Activated CD4-positive, alpha-beta T cell treated with anti-CD3 and anti-CD28 coated beads for 48 hours (primary cell): ENCODE data around the gene GABARAPL2.
"Not testable (repeated sequence)": the region's sequence is repeated elsewhere in the genome, so short reads cannot be mapped to it uniquely, and the experiment has no call there.

Experiments
- DNase-seq: peaks from one replicate; pipeline ENCODE4 v3.0.0-alpha.2; 2020

The GABARAPL2 gene, protein sequence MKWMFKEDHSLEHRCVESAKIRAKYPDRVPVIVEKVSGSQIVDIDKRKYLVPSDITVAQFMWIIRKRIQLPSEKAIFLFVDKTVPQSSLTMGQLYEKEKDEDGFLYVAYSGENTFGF

DNA sequence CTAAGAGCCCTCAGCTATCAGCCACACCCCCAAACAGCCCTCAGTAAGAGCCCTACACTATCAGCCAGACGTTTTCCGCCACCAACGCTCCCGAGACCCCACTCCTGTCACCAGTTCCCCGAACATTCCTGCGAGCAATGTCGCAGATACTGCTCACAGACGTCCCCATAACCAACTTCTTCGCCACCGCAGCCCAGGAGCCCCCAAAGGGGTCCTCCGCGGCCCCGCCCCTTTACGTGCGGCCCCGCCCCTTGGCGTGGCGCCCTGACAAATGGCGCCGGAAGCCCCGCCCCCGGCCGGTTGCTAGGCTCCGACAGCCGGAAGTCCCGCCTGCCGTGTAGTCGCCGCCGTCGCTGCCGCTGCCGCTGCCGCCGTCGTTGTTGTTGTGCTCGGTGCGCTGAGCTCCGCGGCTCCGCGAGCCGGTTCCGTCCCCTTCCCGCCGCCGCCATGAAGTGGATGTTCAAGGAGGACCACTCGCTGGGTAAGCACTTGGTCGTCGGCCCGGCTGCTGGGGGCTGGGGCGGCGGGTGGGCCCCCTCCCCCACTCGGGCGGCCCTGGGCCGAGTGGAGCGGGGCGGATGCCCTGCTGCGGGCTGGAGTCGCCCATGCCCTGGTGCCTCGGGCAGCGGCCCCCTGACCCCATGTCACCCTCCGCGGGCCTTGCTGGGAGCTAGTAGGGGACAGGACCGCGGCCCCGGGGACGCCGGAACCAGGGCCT is at the start of gene GABARAPL2:
Gene GABARAPL2, plus strand, starts transcription at position 340 of the 718 bp plus-strand sequence. Its CDS starts 108 bp downstream, at position 448.
- peak; percentile 92 for DNase-seq

DNA sequence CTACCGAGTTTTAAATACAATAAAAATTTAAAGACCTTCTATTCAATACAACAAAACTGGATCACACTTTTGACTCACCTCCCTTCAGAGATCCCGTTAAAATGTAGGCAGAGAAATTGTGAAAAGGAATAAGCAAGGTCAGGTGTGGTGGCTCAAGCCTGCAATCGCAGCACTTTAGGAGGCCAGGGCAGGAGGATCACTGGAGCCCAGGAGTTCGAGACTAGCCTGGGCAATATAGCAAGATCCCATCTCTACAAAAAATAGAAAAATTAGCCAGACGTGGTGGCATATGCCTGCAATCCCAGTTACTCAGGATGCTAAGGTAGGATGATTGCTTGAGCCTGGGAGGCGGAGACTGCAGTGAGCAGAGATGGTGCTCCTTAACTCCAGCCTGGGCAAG is 47.0 kb upstream of the GABARAPL2 start:
- DNase-seq, result no peak

DNA sequence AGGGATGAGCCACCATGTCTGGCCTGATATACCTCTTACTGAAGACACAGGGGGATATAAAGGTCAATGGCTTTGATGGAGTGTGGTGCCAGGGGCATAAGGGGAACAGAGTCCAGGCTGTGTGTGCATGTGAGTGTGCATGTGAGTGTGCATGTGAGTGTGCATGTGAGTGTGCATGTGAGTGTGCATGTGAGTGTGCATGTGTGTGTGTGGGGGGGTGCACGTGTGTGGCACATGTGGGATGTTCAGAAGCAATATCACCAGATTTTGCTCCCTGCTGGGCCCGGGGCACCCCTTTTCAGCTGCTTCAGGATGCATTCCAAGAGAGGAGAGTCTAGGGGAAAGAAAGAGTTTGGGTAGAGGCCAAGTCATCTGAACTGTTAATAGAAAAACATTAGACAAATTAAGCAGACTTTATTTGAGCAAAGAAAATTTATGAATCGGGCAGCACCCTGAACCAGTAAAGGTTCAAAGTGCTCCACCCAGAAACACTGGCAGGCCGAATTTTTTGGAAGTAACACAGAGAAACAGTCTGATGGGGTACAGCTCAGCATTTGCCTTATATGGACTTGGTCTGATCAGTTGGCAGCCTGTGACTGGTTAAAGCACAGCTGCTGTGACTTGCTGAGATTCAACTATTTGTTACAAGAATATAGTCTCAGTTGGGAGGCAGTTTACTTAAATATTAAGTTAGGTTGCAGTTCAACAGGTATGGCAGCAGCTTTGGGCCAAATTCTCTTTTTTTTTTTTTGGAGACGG is 40.0 kb upstream of the GABARAPL2 start:
- no peak for DNase-seq

DNA sequence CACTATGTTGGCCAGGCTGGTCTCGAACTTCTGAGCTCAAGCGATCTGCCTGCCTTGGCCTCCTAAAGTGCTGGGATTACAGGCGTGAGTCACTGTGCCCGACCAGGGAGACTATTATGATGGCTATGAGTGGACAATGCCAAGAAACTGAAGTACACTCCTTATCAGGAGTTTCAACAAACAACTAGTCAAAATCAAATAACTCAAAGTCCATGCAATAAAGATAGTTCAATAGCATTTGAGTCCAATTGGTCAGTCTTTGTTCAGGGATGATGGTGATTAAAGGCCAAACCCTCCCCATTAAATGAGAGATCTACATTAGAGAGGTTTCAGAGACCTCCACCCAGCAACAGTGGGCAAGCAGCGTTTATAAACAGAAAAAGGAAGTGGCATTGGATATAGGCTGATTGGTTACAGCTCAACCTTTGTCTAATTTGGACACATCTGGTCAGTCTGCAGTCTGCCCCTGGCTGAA is 38.3 kb upstream of the GABARAPL2 start:
- no peak for DNase-seq

DNA sequence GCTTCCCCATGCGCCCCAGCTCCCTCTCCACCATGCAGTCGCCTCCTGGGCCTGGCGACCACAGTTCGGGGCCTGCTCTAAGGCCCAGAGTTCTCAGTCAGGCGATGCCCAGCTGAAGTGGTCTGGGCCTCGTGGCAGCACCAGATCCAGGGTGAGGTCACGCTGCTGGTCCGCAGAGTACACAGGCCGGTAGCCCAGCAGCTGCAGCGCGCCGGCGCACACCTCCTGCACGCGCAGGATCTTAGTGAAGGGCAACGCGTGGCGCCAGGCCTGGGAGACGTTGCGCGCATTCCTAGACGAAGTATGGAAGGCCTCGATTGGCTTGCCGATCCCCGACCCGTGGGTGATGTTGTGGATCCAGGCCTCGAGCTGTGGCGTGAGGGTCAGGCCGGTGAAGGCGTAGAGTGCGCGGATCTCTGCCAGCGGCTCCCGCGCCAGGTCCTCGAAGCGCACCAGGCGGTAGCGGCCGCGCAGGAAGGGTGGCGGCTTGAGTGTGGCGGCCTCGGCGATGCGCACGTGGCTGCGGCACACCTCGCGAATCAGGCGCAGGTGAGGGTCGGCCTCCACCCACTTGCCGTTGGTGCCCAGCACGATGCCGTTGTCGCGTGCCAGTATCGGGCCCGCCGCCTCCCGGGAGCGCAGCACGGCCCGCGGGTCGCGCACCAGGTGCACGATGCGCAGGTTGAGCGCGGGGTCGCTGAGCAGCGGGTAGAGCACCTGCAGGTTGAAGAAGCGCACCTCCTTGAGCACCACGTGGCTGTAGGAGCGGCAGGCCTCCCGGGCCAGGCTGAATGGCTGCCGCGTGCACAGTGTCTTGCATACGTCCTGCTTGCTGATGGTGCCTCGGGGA is 36.9 kb upstream of the GABARAPL2 start:
- DNase-seq, result no peak

DNA sequence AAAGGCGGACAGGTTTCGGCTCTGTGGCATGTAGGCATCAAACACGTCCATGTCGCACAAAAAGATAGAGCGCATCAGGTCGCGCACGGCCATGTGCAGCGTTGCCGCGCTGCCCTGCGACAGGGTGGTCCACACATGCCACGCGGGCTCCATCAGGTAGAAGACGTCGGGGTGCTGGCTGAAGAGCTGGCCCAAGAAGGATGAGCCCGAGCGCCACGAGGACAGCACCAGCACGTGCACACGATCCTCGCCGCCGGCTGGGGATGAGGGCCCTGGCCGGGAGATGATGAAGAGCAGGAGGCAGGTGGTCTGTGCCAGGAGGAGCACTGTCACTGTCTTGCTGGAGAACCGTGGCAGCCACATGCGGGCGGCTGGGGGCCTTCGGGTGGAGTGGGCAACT is 36.2 kb upstream of the GABARAPL2 start:
- DNase-seq, result no peak

DNA sequence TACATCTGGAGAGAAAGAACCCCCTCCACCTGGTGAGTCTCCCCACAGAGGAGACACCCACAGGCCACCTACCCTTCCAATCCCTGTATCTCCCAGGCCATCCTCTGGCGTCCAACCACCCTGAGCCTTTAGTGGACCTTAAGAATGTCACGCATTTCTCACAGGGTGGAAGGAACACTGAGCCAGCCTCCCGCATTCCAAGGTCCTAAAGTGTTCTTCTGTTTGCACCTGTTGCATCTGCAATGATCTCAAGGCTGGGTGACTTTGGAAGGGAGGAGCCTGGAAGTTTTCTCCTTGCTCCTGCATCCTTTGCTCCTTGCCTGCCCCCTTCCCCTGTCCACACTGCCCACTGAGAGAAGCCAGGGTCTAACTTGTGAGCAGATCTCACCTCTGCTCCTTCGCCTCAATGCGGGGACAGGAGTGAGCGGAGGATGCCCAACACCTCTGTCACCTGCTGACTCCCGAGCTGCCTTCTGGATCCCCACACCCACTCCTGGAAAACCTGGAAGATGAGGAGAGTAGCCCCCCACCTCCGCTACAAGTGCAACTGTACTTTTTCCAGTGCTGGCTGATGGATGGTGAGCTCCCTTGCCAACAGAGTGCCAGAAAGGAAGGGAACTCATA is 33.9 kb upstream of the GABARAPL2 start:
- DNase-seq, result no peak

DNA sequence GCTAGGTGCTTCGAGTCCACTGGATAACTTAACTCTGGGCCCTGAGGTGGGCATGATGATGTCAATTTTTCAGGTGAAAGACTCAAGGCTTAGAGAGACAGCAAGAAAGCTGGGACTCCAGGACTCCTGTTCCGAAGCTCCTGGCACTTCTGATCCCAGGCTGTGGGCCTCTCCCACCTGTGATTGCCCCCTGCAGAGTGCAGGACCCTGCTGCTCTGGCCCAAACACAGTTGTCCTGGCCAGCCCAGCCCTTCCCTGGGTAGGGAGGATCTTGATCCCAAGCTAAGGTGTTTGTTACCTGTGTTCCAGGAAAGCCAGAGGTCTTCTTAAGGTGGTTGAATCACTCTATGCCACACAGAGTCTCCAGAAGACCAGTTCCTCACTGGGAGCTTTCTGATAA is 33.4 kb upstream of the GABARAPL2 start:
- DNase-seq, result no peak

DNA sequence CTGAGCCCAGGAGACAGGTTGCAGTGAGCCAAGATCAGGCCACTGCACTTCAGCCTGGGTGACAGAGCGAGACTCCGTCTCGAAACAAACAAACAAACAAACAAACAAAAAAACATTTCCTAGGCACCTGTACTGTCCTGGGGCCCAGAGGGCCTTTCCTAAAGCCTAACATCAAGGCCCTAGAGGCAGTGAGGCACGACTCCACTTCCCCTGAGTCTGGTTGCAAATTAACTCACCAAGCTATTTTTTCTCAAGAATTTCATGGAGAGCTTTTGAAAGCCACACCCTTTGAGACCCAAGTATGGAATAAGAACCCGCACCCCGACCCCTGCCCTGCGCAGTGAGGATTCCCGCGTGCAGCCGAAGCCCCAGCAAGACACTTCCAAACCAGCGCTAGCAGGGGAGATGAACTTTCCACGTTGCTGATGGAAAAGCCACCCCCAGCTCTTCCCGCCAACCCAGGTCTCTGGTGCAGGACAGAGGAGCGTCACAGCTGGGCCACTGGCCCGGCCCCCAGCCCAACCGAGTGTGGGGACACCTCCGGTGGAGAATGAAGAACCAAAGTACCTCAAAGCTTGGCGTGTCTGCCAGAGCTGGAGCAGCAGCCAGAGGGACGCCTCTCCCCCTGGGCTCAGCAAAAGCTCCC is 31.5 kb upstream of the GABARAPL2 start:
- DNase-seq, result no peak

DNA sequence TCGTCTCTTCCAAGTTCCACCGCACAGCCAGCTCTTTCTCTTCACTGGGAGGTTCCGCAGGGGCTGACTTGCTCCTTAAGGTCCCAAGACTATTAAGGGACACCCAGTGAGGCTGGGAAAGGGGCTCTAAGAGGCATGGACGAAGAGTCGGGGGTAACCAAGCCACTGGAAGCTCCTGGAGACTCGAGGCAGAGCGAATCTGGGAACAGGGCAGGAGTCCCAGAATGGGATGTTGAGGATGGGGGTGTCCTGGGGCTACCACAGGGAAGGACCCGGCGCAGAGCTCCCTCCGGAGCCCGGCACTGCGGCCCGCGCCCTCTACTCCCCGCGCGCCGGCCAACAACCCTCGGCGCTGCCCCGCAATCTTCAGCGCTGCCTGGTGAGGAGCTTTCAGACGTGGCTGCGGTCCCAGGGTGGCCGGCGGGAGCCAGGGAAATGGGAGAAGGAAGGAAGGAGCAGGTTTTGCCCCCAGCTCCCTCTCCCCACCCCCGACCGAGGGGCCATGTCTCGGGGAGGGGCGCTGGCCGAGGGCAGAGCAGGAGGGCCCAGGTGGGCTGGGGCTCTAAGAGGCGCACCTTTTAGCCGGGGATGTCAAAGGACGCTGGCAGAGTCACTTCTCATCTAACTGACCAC is 30.9 kb upstream of the GABARAPL2 start:
- no peak for DNase-seq

DNA sequence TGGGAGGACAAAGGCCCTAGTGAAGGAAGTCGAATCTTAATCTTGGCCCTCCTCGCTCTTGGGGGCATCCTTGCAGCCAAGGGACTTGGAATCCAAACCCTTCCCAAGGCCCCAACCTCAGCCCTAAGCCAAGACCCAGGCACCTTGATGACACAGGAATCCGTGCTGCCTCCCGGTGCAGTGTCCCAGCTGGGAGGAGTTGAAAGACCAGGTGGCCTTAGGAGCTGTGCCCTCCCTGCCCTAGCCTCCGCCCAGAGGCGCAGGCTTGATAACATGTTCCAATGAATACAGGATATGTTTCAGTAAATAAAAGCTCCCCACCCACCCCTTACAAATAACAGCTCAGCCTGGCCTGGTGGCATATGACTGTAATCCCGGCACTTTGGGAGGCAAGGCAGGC is 30.3 kb upstream of the GABARAPL2 start, which contains the start of gene CHST5:
Gene CHST5, minus strand, starts transcription at position 208 of the 400 bp plus-strand sequence. CDS start 5,724 bp downstream, outside the sequence.
- no peak for DNase-seq

DNA sequence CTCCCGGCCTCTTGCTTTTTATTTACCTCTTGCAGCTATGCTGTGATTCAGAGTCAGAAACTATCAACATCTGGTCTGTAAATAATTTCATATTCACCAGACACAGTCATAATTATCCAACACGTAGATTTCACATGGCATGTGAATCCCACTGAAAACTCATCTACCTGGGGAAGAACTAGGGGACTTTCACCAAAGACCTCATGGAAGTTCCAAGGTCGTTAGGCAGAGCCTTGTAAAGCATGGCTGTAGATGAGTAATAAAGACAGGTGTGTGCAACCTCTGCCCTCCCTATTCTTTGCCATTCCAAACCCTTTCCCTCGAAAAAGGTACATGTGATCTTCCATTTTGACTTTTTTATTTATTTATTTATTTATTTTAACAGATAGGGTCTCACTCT is 28.4 kb upstream of the GABARAPL2 start:
- DNase-seq, result no peak

DNA sequence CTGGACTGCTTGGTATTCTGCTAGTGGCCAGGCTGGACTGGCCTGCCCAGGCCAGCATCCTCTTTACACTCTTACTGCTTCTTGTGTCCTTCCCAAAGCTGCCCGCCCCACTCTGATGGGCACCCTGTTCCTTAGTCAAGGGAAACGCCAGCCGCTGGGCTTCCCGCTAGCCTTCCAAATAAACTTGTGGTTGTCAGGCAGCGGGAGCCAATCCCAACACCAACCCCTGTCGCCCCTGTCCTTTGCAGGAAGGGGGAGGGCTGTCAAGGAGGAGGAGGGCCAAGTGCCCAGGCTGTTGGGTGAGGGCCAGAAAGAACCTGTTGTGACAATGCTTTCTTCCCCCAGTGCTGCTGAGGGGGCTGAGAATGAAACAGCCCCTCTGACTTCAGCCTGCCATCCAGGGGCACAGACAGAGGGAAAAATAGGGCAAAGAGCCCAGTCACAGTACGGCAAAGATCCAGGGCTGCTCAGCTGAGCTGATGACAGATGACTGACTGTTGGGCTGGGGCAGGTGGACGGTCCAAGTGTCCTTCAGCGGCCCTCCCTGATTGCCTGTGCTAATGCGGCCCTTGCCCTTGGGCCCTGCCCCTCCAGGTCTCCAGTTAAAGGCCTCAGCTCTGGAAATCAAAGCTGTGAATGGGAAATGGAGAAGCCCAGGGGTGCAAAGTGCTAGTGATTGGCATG is 27.2 kb upstream of the GABARAPL2 start:
- DNase-seq, result not testable (repeated sequence)

DNA sequence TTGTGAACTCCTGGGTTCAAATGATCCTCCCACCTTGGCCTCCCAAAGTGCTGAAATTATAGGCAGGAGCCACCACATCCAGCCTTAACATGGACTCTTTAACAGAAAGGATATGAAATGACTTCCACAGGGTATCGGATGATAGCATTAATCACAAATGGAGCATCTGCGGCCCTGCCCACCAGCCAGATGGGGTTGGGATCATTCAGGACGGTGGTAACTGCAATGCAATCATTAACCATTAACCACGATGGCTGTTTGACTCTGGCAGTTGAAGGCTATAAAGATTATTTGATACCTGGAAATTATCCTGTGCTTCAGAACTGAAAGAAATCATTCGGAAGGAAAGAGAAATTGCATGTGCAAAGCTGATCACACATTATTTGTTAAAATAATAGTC is 24.9 kb upstream of the GABARAPL2 start:
- DNase-seq, result no peak

DNA sequence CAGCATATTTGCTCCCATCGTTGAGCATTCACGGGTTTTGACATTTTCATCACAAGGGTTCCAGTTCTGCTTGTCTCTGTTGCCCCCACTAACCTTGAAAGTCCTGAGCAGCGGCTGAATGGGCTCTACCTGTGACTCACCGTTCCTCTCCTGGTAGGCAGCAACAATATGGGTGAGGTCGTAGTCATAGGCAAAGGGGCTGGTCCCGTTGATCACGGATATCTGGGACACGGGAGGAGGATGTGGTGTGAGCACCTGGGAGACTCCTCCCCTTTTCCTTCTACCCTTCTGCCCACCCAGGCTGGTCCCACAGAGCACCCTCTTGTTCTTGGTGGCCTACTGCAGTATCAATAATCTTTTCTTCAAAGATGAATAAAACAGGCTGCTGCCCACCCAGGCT is 23.7 kb upstream of the GABARAPL2 start:
- DNase-seq, result not testable (repeated sequence)

DNA sequence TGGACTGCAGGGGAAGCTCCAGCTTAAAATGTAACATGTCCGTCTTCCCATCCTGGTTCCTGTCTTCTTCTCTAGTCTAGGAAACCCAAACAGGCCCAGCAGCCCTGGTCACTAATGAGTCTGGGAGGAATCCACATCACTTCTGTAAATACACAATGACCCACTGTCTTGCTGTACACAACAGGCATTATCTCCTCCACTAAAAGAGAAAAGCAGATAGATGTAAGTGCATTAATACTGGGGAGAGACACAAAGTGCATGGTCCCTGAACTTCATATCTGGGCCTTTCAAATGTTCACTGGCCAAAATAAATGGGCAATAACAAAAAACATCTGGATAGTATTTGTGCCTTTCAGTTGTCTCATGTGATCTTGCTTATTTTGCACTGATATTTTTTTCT is 20.3 kb upstream of the GABARAPL2 start:
- not testable (repeated sequence) for DNase-seq

DNA sequence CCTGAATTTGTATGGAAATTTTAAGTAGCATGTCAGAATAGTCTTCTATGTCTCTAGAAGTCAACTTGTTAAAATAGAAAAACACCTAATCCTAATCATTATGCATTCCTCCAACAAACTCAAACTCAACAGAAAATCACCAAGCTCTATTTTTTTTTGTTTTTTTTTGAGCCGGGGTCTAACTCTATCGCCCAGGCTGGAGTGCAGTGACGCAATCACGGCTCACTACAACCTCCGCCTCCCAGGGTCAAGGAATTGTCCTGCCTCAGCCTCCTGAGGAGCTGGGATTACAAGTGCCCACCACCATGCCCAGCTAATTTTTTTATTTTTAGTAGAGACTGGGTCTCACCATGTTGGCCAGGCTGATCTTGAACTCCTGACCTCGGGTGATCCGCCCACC is 19.9 kb upstream of the GABARAPL2 start:
- no peak for DNase-seq

DNA sequence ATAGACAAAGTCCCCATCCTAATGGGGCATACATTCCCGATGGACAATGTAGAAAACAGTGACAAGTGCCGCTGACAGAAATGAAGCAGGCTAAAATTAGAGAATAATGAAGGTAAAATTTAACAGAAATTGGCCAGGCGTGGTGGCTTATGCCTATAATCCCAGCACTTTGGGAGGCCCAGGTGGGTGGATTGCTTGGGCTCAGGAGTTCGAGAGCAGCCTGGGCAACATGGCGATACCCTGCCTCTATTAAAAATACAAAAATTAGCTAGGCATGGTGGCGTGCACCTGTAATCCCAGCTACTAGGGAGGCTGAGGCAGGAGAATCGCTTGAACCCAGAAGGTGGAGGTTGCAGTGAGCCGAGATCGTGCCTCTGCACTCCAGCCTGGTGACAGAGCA is 17.7 kb upstream of the GABARAPL2 start:
- DNase-seq, result not testable (repeated sequence)

DNA sequence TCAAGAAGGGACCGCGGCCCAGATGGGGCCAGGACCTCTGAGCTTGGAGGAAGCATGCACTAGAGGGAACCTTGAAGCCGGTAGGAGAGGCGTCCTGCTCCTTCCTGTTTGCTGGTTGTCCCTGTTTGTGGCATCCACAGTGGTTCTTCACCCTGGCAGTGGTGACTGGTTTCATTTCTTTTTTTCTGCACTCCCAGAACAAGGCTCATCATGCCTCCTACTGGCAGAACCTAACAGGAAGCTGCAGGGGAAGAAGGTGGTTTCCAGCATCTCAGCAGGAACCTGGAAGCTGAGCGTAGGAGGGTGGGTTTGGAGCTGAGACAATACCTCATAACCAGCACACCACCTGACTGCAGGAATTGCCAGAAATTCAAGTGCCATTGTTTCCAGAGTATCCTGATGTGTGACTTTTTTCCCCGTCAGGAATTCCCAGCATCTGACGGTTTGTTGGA is 15.9 kb upstream of the GABARAPL2 start:
- DNase-seq, result peak; percentile 46

DNA sequence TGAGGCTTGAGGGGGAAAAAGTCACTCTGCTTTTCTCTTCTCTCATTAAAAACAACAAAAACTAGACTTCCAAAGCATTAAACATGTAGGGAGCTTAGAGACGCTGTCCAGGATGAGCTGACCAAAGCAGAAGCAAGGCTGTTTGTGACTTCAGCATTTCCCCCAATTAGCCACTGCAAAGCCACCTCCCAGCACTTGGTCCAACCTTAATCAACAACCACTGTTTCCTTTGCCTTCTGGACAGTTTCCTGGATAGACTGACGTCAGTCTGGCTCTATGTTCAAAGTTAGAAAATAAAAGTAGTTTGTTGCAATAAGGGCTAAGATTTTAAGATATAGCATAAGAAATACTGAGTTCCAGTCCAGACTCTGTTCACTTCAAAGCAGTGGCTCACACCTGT is 13.2 kb upstream of the GABARAPL2 start:
- no peak for DNase-seq
